Sciatic nerve (tissue), 2 donors: ENCODE results near the gene GINM1. TPM values are rescaled to one million over a fixed set of nuclear protein-coding genes. Genes with fewer than 3 reads are reported as not detected.

Source experiments
- ATAC-seq: fragments of 200-7000 bp; cut with Tn5 transposase; one replicate; pipeline ENCODE4 v1.9.1; 2020; ENCODE audit warnings: mild to moderate bottlenecking, moderate library complexity
- DNase-seq: peaks from one replicate; pipeline ENCODE4 v3.0.0-alpha.2; 2020; ENCODE audit warnings: low spot score
- intact Hi-C: fragments of 100-400 bp; cut with DNase I; formaldehyde crosslinking; loops from one replicate; pipeline ENCODE4 v1.14.2; 2022
- total RNA-seq: library from RNA; stranded (reverse); fragmentation: NEBNext Ultra II Directional; extraction: Animal tissue kit (Norgen Biotek cat#: 25700); gene quantifications from one replicate; pipeline ENCODE4 v1.2.1, GENCODE V29; 2021
- donor health status: DM: no; HTN: no; CAD: no.
- donor health status: DM: no; HTN: no; CAD: no.

GINM1 gene
- total RNA-seq, 1 donor from 2014 or later, result 49.7 TPM

GRCh38 chr6:149586149-149586548 is 20.0 kb downstream of the GINM1 start:
- no peak for ATAC-seq
- intact Hi-C loops, result no loop called here
- DNase-seq, result no peak

- intact Hi-C loops, result no loop called here
- DNase-seq (no peak), ATAC-seq (no peak)
Observed at GRCh38 chr6:149592983-149593382, 26.8 kb downstream of the GINM1 start.

- DNase-seq (no peak), ATAC-seq (no peak)
- intact Hi-C loops, result no loop called here
Observed at GRCh38 chr6:149593408-149593807, 27.2 kb downstream of the GINM1 start.

- intact Hi-C loops, result no loop called here
- no peak for ATAC-seq
Observed at GRCh38 chr6:149600508-149600907, 34.3 kb downstream of the GINM1 start.

GRCh38 chr6:149608381-149608982 is 42.3 kb downstream of the GINM1 start:
- DNase-seq, result no peak
- ATAC-seq, result no peak
- intact Hi-C loops, result no loop called here

More at GRCh38 chr6:149600508-149600907, 34.3 kb downstream of the GINM1 start:
- no peak for DNase-seq

GRCh38 chr6:149614337-149614736 is 48.2 kb downstream of the GINM1 start:
- no peak for DNase-seq
- ATAC-seq, result no peak
- intact Hi-C loops, result no loop called here

GRCh38 chr6:149615805-149616204 is 49.6 kb downstream of the GINM1 start:
- DNase-seq, result no peak
- intact Hi-C loops, result no loop called here
- ATAC-seq, result no peak

GRCh38 chr6:149627672-149628071 is 61.5 kb downstream of the GINM1 start:
- DNase-seq (no peak), ATAC-seq (no peak)
- intact Hi-C loops, result no loop called here

GRCh38 chr6:149628875-149629510 is 62.8 kb downstream of the GINM1 start:
- intact Hi-C loops, result no loop called here
- ATAC-seq (no peak), DNase-seq (no peak)

- DNase-seq (no peak), ATAC-seq (no peak)
- intact Hi-C loops, result no loop called here
Observed at GRCh38 chr6:149634315-149634714, 68.1 kb downstream of the GINM1 start.

GRCh38 chr6:149636124-149636523 is 69.9 kb downstream of the GINM1 start:
- ATAC-seq (no peak), DNase-seq (no peak)
- intact Hi-C loops, result no loop called here

Other genes starting within 250 kb of the GINM1 start
- gene TAB2, start 248.7 kb upstream of the GINM1 start, total RNA-seq, result 98.8 TPM
- gene SUMO4, start 166.1 kb upstream of the GINM1 start, total RNA-seq, result 7.1 TPM
- gene ZC3H12D, start 81.4 kb upstream of the GINM1 start, total RNA-seq, result 1.6 TPM
- 37.4 TPM for gene PPIL4, start 20.3 kb upstream of the GINM1 start, total RNA-seq
- 17.1 TPM for gene KATNA1, start 82.3 kb downstream of the GINM1 start, total RNA-seq
- 41.5 TPM for gene LATS1, start 151.7 kb downstream of the GINM1 start, total RNA-seq
- gene NUP43, start 180.2 kb downstream of the GINM1 start, total RNA-seq, result 28.4 TPM
- gene PCMT1, start 183.4 kb downstream of the GINM1 start, total RNA-seq, result 97.7 TPM